ENCODE measurements around the gene ANKRD40.

The ANKRD40 gene

GRCh38 chr17:50645748-50646682 is 61.7 kb downstream of the ANKRD40 start:
- Mint-ChIP-seq H3K27ac (no peak overlapping the region), H3K27me3 (ENCODE audit: low read depth) (peaks cover 10% of the 10 kb centered on the region), H3K4me3 (no peak overlapping the region), H3K9me3 (peaks cover 4% of the 10 kb centered on the region), H3K36me3 (ENCODE audit: low read depth) (no peaks in the 10 kb centered on the region), H3K4me1 (peaks cover 10% of the 10 kb centered on the region)
- no peak for TF ChIP-seq CTCF (IDR thresholded peaks at IDR 0.05; ENCODE audit: unreplicated experiment in 3 of 3)
